ENCODE data around the gene LIF. TPM values are rescaled to one million over a fixed set of nuclear protein-coding genes. Genes with fewer than 3 reads are reported as not detected.
A peak's percentile ranks its signal among the peaks of the same experiment; 100 is the strongest.

The LIF gene
- total and polyA plus RNA-seq, 8 donors = 0.35 to 5.0 (median 2.2) TPM; not detected in 2

DNA sequence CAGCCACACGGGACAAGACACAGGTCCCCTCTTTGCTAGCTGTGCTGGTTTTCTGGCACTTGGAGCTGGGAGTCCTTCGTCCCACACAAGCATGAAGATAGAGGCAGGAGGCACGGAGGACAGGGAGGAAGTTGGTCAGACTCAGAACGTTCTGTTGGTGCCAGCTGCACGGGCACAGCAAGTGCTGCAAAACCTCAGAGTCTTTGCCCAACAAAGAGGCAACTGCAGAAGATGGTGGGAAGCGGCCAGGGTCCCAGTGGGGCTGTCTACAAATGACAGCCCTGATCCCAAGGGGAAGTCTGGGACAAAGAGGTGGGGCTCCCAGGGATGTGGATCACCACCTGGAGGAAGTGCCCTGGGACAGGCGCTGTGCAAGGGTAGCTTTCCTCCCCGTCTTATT lies 29.5 kb upstream of the LIF start:
- no peaks in the 10 kb centered on the region for H3K36me3 ChIP-seq
- H3K4me3 ChIP-seq = no peak overlapping the region
- TF ChIP-seq POLR2AphosphoS5 (IDR thresholded peaks at IDR 0.05) (no peak), EP300 (IDR thresholded peaks at IDR 0.05) (no peak), POLR2A (IDR thresholded peaks at IDR 0.05) (no peak)
- TF ChIP-seq, protein P1, sequence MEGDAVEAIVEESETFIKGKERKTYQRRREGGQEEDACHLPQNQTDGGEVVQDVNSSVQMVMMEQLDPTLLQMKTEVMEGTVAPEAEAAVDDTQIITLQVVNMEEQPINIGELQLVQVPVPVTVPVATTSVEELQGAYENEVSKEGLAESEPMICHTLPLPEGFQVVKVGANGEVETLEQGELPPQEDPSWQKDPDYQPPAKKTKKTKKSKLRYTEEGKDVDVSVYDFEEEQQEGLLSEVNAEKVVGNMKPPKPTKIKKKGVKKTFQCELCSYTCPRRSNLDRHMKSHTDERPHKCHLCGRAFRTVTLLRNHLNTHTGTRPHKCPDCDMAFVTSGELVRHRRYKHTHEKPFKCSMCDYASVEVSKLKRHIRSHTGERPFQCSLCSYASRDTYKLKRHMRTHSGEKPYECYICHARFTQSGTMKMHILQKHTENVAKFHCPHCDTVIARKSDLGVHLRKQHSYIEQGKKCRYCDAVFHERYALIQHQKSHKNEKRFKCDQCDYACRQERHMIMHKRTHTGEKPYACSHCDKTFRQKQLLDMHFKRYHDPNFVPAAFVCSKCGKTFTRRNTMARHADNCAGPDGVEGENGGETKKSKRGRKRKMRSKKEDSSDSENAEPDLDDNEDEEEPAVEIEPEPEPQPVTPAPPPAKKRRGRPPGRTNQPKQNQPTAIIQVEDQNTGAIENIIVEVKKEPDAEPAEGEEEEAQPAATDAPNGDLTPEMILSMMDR (IDR thresholded peaks at IDR 0.05) = no peak
- no peak for DNase-seq
- H3K9me3 ChIP-seq = no peaks in the 10 kb centered on the region
- intact Hi-C loops (cut with DNase I; ENCODE audit: low total_unique reads) = no loop called here
- H3K27ac ChIP-seq = no peak overlapping the region
- no peaks in the 10 kb centered on the region for H3K27me3 ChIP-seq
- 73 to 81% (median 74%) methylated on average over 8 of the region's 8 CpGs for WGBS, 5 donors
- peaks cover 0 to 46% (median 10%) of the 10 kb centered on the region in 4 donors for H3K4me1 ChIP-seq

DNA sequence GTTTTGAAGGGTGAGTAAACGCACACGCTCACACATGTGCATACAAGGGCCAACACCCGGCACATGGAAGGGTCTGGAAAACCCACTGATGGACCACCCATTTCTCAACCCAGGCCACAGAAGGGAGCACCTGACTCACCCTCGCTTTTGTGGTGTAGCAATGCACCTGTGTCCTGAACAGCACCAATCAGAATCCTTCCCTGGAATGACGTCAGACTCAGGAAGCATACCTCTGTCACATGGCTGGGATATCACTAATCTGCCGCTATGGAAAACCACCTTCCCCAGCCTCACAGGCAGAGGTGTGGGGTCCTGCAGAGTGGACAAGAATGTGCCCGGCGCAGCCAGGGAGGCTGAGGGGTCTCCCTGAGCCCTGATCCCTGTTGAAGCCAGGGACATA lies 29.1 kb upstream of the LIF start:
- Histone ChIP-seq H3K27me3 (no peaks in the 10 kb centered on the region), H3K9me3 (no peaks in the 10 kb centered on the region), H3K4me3 (no peak overlapping the region), H3K27ac (no peak overlapping the region), H3K36me3 (no peaks in the 10 kb centered on the region), H3K4me1 (peaks cover 0 to 46% (median 10%) of the 10 kb centered on the region in 4 donors)
- WGBS, 5 donors = 57 to 75% (median 62%) methylated on average over 4 to 8 of the region's 8 CpGs
- TF ChIP-seq, protein P1 (IDR thresholded peaks at IDR 0.05) = no peak
- TF ChIP-seq POLR2A (IDR thresholded peaks at IDR 0.05) (no peak), POLR2AphosphoS5 (IDR thresholded peaks at IDR 0.05) (no peak), EP300 (IDR thresholded peaks at IDR 0.05) (no peak)
- intact Hi-C loops (cut with DNase I; ENCODE audit: low total_unique reads) = no loop called here
- peak in 1 of 2 donors; percentile 71 for DNase-seq

DNA sequence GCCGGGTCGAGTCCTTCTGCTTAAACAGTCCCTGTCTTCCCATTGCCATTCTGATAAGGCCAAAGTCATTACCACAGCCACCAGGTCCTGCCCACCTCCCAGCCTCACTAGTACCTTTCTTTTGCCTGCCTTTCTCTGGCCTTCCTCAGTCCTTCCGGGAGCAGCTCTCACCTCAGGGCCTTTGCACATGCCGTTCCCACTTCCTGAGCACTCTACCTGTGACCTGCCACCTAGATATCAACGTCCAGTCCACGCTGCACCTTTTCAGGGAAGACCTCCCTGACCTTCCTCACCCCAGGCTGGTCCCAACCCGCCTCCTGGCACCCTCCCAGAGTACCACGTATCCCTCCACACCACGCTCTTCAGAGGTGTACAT lies 27.9 kb upstream of the LIF start:
- H3K9me3 ChIP-seq = no peaks in the 10 kb centered on the region
- WGBS, 5 donors = 81 to 90% (median 88%) methylated on average over 7 to 9 of the region's 9 CpGs
- H3K36me3 ChIP-seq = no peaks in the 10 kb centered on the region
- H3K4me3 ChIP-seq = no peak overlapping the region
- intact Hi-C loops (cut with DNase I; ENCODE audit: low total_unique reads) = loop anchor here (5.0 kb wide), 1 partner anchor 213 kb away; no protein-coding TSS in a partner anchor
- H3K27me3 ChIP-seq = no peaks in the 10 kb centered on the region
- peaks cover 0 to 39% (median 8%) of the 10 kb centered on the region in 4 donors for H3K4me1 ChIP-seq
- no peak overlapping the region for H3K27ac ChIP-seq
- DNase-seq = no peak
- no peak for TF ChIP-seq POLR2A (IDR thresholded peaks at IDR 0.05)
- no peak for TF ChIP-seq POLR2AphosphoS5 (IDR thresholded peaks at IDR 0.05)
- TF ChIP-seq EP300 (IDR thresholded peaks at IDR 0.05) = no peak
- TF ChIP-seq, protein P1 (IDR thresholded peaks at IDR 0.05) = no peak

DNA sequence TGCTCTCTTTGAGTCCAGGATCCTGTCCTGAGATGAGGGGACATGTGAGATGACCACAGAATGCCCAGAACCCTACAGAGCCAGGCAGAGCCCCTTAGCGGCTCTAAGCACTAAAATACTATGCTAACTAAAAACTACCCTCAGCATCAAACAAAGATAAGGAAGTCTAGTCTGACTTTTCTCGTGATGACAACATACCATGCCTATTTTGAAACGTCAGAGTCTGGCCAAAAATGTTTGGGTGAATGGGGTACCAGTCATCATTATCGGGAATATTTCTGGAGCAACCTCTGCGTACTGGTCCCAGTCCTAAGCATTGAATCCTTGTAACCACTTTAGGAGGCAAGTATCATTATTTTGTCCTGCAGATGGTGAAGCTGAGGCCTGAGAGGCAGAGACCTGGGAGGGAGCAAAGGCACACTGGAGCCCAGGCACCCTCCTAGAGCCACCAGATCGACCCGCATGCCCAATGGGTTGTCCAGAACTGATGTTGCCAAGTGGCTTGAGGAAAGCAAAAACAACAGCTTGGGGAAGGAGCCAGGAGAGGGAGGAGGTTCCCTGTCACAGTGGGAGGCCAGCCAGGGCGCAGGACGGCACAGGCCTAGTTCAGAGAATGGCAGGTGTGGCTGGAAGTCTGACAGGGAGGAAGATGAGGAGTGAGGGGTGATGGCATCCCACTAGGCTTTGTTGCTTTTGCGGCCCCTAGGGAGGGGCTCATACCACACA lies 27.3 kb upstream of the LIF start:
- no peak for TF ChIP-seq EP300 (IDR thresholded peaks at IDR 0.05)
- TF ChIP-seq POLR2A (IDR thresholded peaks at IDR 0.05) = no peak
- TF ChIP-seq, protein P1 (IDR thresholded peaks at IDR 0.05) = no peak
- no peak for TF ChIP-seq POLR2AphosphoS5 (IDR thresholded peaks at IDR 0.05)
- 58 to 70% (median 64%) methylated on average over 10 of the region's 10 CpGs for WGBS, 5 donors
- intact Hi-C loops (cut with DNase I; ENCODE audit: low total_unique reads) = loop anchor here (5.0 kb wide), 1 partner anchor 213 kb away; no protein-coding TSS in a partner anchor
- H3K36me3 ChIP-seq = no peaks in the 10 kb centered on the region
- H3K4me1 ChIP-seq = peaks cover 0 to 34% (median 6%) of the 10 kb centered on the region in 4 donors
- H3K27ac ChIP-seq = no peak overlapping the region
- no peaks in the 10 kb centered on the region for H3K27me3 ChIP-seq
- no peak overlapping the region for H3K4me3 ChIP-seq
- no peaks in the 10 kb centered on the region for H3K9me3 ChIP-seq
- no peak for DNase-seq

All from stomach (tissue), 9 donors.